ENCODE measurements around the gene NR2E3.
"Not testable (repeated sequence)": the region's sequence is repeated elsewhere in the genome, so short reads cannot be mapped to it uniquely, and the experiment has no call there.

The NR2E3 gene

DNA sequence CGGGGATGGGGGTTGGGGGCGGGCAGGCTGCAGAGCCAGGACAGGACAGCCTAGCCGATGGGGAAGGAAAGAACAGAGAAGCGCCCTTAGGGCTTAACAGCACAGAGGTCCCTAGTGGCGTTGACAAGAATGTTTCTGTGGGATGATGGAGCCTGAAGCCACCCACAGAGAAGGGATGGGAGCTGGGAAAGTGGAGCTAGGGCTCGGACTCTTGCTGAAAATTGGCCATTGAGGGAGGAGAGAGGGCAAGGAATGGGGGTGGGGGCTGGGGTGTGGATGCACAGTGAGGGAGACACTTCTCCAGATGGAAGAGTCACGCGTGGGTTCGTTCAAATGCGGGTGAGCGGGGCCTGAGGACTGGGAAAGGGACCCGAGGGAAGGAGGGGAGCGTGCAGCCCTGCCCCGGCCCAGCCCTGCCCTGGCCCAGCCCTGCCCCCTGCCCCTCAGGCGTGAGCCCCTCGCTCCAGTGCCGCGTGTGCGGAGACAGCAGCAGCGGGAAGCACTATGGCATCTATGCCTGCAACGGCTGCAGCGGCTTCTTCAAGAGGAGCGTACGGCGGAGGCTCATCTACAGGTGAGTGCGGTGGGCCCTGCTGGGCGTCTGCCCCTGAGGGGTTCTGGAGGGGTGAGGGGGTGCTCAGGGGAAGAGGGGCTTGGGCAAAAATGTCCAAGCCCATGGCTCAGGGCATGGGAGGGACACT, 832 bp downstream of the NR2E3 start:
- DNase-seq (ENCODE audit: low read depth, low spot score) = no peak
- H3K4me3 ChIP-seq (ENCODE audit: low read length) = no peak overlapping the region

- no peak overlapping the region for H3K4me3 ChIP-seq (ENCODE audit: low read length)
- no peak for DNase-seq (ENCODE audit: low read depth, low spot score)
Measured at GRCh38 chr15:71811752-71812735, 1.7 kb downstream of the NR2E3 start.

DNA sequence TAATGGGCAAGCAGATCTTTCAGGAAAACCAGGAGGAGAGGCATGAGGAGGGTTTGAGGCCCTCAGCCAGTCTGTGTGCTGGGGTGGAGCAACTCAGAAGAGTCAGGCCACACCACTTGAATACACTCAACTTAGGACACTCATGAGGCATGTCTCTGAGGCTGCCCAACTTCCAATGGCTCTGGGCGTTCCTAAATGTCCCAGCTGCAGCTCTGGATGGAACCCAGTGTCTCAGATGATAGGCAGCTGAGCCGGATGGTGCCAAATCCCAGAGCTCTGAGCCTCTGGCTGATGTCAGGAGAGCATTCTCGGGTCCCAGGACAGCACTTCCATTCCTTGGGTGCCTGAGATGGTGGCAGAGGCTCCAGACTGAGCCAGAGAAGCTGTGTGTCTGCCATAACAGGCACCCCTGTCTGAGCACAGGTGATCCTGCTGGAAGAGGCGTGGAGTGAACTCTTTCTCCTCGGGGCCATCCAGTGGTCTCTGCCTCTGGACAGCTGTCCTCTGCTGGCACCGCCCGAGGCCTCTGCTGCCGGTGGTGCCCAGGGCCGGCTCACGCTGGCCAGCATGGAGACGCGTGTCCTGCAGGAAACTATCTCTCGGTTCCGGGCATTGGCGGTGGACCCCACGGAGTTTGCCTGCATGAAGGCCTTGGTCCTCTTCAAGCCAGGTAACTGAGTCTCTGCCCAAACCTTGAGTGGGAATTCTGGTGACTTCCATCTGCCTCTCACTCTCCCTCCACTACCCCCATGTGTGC, 2.8 kb downstream of the NR2E3 start:
- no peak overlapping the region for H3K4me3 ChIP-seq (ENCODE audit: low read length)
- DNase-seq (ENCODE audit: low read depth, low spot score) = no peak

GRCh38 chr15:71813723-71814470, 3.5 kb downstream of the NR2E3 start:
- H3K4me3 ChIP-seq (ENCODE audit: low read length) = no peak overlapping the region
- DNase-seq (ENCODE audit: low read depth, low spot score) = no peak

GRCh38 chr15:71815301-71815700, 4.9 kb downstream of the NR2E3 start:
- no peak for DNase-seq (ENCODE audit: low read depth, low spot score)
- H3K4me3 ChIP-seq (ENCODE audit: low read length) = no peak overlapping the region

DNA sequence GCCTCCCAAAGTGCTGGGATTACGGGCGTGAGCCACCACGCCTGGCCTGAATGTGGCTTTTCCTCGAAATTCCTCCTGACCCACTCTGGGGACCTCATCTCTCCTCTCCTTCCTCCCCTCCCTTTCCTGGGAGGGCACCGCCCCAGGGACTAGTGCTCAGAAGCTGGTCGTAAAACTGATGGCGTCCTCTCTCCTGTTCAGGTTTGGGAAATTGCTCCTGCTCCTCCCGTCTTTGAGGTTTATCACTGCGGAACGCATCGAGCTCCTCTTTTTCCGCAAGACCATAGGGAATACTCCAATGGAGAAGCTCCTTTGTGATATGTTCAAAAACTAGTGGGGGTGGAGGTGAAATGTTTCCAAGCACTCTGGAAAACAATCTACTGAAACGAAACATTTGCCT, 7.0 kb downstream of the NR2E3 start:
- no peak overlapping the region for H3K4me3 ChIP-seq (ENCODE audit: low read length)
- no peak for DNase-seq (ENCODE audit: low read depth, low spot score)

DNA sequence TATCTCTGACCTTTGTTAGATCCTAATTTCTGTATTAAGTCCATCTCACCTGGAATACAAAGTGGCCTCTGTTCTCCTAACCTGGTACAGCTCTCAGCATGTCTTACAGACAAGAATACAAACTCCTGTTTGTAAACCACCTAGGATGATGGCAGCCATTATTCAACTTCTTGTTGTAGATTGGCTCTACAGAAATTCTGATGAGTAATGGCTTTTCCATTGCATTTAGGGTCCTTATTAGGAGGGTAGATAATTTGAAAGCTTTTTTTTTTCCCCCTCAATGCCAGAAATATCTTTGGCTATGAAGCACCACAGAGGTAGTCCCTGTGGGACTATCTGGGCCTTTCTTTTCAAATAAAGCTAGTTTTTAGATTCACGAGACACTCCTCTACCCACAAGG, 9.8 kb downstream of the NR2E3 start:
- DNase-seq (ENCODE audit: low read depth, low spot score) = no peak
- H3K4me3 ChIP-seq (ENCODE audit: low read length) = no peak overlapping the region

- no peak for DNase-seq (ENCODE audit: low read depth, low spot score)
- H3K4me3 ChIP-seq (ENCODE audit: low read length) = no peak overlapping the region
Measured at GRCh38 chr15:71821547-71822129, 11.3 kb downstream of the NR2E3 start.

- no peak overlapping the region for H3K4me3 ChIP-seq (ENCODE audit: low read length)
Measured at GRCh38 chr15:71822890-71823630, 12.7 kb downstream of the NR2E3 start.

GRCh38 chr15:71823801-71824200, 13.4 kb downstream of the NR2E3 start:
- H3K4me3 ChIP-seq (ENCODE audit: low read length) = no peak overlapping the region
- DNase-seq (ENCODE audit: low read depth, low spot score) = no peak

More at GRCh38 chr15:71822890-71823630, 12.7 kb downstream of the NR2E3 start:
- no peak for DNase-seq (ENCODE audit: low read depth, low spot score)

- H3K4me3 ChIP-seq (ENCODE audit: low read length) = no peak overlapping the region
- no peak for DNase-seq (ENCODE audit: low read depth, low spot score)
Measured at GRCh38 chr15:71825021-71825730, 14.8 kb downstream of the NR2E3 start.

GRCh38 chr15:71826196-71826595, 15.8 kb downstream of the NR2E3 start:
- DNase-seq (ENCODE audit: low read depth, low spot score) = no peak
- H3K4me3 ChIP-seq (ENCODE audit: low read length) = no peak overlapping the region

- no peak overlapping the region for H3K4me3 ChIP-seq (ENCODE audit: low read length)
- DNase-seq (ENCODE audit: low read depth, low spot score) = no peak
Measured at GRCh38 chr15:71830981-71831380, 20.6 kb downstream of the NR2E3 start.

GRCh38 chr15:71841563-71841962, 31.2 kb downstream of the NR2E3 start:
- no peak overlapping the region for H3K4me3 ChIP-seq (ENCODE audit: low read length)

DNA sequence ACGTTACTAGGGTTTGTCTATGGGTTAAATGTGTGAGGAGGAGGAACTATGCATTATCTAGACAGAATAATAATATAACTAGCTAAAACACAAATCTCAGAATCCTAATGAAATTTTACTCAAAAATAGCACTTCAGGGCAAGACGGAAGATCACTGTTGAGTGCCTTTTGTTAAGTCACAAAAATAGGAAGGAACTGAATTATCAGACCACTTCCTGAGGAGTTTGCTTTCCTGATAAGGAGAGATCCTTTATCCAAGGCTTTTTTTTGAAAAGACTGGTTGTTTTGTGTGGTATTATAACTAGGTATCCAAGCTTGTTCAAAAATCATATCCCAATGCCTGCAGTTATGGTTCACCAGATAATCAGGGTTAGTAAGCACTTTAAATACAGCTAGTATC, 34.6 kb downstream of the NR2E3 start:
- H3K4me3 ChIP-seq (ENCODE audit: low read length) = no peak overlapping the region
- DNase-seq (ENCODE audit: low read depth, low spot score) = no peak

More at GRCh38 chr15:71841563-71841962, 31.2 kb downstream of the NR2E3 start:
- DNase-seq (ENCODE audit: low read depth, low spot score) = no peak

DNA sequence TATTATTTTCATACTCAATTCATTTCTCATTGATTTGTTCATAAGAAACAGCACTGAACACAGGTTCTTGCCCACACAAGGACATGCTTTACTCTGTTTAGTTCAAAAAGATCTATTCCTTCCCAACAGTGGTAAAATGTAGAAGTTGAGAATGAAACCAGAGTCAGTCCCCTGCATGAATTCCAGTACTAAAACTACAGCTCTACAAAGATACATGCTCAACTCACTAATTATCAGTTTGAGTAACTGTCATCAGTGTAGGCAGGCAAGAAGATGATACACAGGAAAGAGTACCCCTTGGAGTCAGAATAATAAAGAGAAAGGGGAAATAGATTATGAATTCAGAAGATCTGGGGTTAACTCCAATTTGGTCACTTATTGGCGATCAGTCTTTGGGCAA, 43.2 kb downstream of the NR2E3 start:
- DNase-seq (ENCODE audit: low read depth, low spot score) = no peak
- H3K4me3 ChIP-seq (ENCODE audit: low read length) = no peak overlapping the region

DNA sequence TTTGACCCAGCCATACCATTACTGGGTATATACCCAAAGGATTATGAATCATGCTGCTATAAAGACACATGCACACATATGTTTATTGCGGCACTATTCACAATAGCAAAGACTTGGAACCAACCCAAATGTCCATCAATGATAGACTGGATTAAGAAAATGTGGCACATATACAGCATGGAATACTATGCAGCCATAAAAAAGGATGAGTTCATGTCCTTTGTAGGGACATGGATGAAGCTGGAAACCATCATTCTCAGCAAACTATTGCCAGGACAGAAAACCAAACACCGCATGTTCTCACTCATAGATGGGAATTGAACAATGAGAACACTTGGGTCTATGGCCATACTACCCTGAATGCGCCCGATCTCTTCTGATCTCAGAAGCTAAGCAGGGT, 47.9 kb downstream of the NR2E3 start:
- not testable (repeated sequence) for DNase-seq (ENCODE audit: low read depth, low spot score); H3K4me3 ChIP-seq (ENCODE audit: low read length)

All from Jurkat, Clone E6-1 (cell line).